Measurements from ENCODE around the gene CCDC61.

Gene CCDC61

DNA sequence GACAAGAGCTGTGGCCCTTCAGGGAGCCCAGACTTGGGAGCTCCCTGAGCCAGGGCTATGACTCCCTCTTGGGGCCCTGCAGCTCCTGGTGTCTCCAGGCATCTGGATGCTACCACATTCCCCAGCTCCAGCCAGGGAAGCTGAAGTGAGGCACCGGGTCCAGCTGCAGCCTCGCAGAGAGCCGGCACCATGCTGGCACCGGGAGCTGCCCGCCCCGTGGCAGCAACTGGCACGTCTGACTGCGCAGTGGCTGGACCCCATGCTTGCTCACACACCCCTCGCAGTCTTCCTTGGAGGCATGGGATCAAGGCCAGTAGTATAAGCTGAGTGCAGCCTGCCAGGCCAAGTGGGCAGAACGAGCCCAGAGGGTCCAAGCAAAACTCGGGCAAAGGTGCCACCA lies 38.1 kb downstream of the CCDC61 start:
- H3K9ac ChIP-seq: no peak overlapping the region
- no peaks in the 10 kb centered on the region for H3K79me2 ChIP-seq
- H3K4me2 ChIP-seq (ENCODE audit: low read length): no peak overlapping the region
- no peaks in the 10 kb centered on the region for H3K36me3 ChIP-seq (ENCODE audit: control insufficient read depth, insufficient read depth, low read length)
- H3K27me3 ChIP-seq (ENCODE audit: control insufficient read depth, insufficient read depth, low read length): no peaks in the 10 kb centered on the region
- no peak overlapping the region for H3K4me3 ChIP-seq (ENCODE audit: low read depth, low read length)
- H3K9me3 ChIP-seq (ENCODE audit: control insufficient read depth, low read length): no peaks in the 10 kb centered on the region
- no peak for TF ChIP-seq CTCF (IDR thresholded peaks at IDR 0.05)
- H3K27ac ChIP-seq: no peak overlapping the region
- H2AFZ ChIP-seq: no peak overlapping the region
- H3K4me1 ChIP-seq: no peaks in the 10 kb centered on the region

GRCh38 chr19:46035546-46035945 lies 40.3 kb downstream of the CCDC61 start:
- Histone ChIP-seq H3K9ac (no peak overlapping the region), H3K79me2 (no peaks in the 10 kb centered on the region), H3K4me2 (ENCODE audit: low read length) (no peak overlapping the region), H3K4me3 (ENCODE audit: low read depth, low read length) (no peak overlapping the region), H3K27ac (no peak overlapping the region), H3K27me3 (ENCODE audit: control insufficient read depth, insufficient read depth, low read length) (no peaks in the 10 kb centered on the region), H3K36me3 (ENCODE audit: control insufficient read depth, insufficient read depth, low read length) (no peaks in the 10 kb centered on the region), H2AFZ (no peak overlapping the region), H3K4me1 (no peaks in the 10 kb centered on the region), H3K9me3 (ENCODE audit: control insufficient read depth, low read length) (no peaks in the 10 kb centered on the region)
- no peak for TF ChIP-seq CTCF (IDR thresholded peaks at IDR 0.05)

- Histone ChIP-seq H2AFZ (no peak overlapping the region), H3K9me3 (ENCODE audit: control insufficient read depth, low read length) (no peaks in the 10 kb centered on the region), H3K79me2 (no peaks in the 10 kb centered on the region), H3K36me3 (ENCODE audit: control insufficient read depth, insufficient read depth, low read length) (no peaks in the 10 kb centered on the region), H3K27me3 (ENCODE audit: control insufficient read depth, insufficient read depth, low read length) (no peaks in the 10 kb centered on the region), H3K4me2 (ENCODE audit: low read length) (no peak overlapping the region), H3K4me3 (ENCODE audit: low read depth, low read length) (no peak overlapping the region), H3K9ac (no peak overlapping the region), H3K27ac (no peak overlapping the region), H3K4me1 (peaks cover 4% of the 10 kb centered on the region)
- no peak for TF ChIP-seq CTCF (IDR thresholded peaks at IDR 0.05)
Measured at GRCh38 chr19:46035986-46036743, 40.9 kb downstream of the CCDC61 start.

- no peaks in the 10 kb centered on the region for H3K79me2 ChIP-seq
Measured at GRCh38 chr19:46036744-46037128, 41.5 kb downstream of the CCDC61 start.

More at GRCh38 chr19:46036744-46037128, 41.5 kb downstream of the CCDC61 start:
- Histone ChIP-seq H3K36me3 (ENCODE audit: control insufficient read depth, insufficient read depth, low read length) (no peaks in the 10 kb centered on the region), H2AFZ (no peak overlapping the region), H3K4me2 (ENCODE audit: low read length) (no peak overlapping the region), H3K27me3 (ENCODE audit: control insufficient read depth, insufficient read depth, low read length) (no peaks in the 10 kb centered on the region), H3K9me3 (ENCODE audit: control insufficient read depth, low read length) (no peaks in the 10 kb centered on the region), H3K27ac (no peak overlapping the region), H3K4me3 (ENCODE audit: low read depth, low read length) (no peak overlapping the region), H3K4me1 (peaks cover 6% of the 10 kb centered on the region), H3K9ac (no peak overlapping the region)
- no peak for TF ChIP-seq CTCF (IDR thresholded peaks at IDR 0.05)
